Left renal cortex interstitium (tissue), 4 donors: ENCODE data around the gene MYMK. TPM values are rescaled to one million over a fixed set of nuclear protein-coding genes. Genes with fewer than 3 reads are reported as not detected.

Experiments
- DNase-seq, 4 donors: peaks; one replicate each; pipeline ENCODE4 v3.0.0-alpha.2; 2013; ENCODE audit warnings: low read depth in 4 of 4, low spot score in 2 of 4, missing footprints in 1 of 4
- polyA plus RNA-seq, 4 donors: library from polyadenylated mRNA; unstranded; fragments of 120-200 nt; gene quantifications; one replicate each; pipeline ENCODE4 v1.2.1, GENCODE V29; 2013; ENCODE audit not compliant: insufficient read length in 4 of 4

The MYMK gene
- polyA plus RNA-seq, 4 donors = not detected

DNA sequence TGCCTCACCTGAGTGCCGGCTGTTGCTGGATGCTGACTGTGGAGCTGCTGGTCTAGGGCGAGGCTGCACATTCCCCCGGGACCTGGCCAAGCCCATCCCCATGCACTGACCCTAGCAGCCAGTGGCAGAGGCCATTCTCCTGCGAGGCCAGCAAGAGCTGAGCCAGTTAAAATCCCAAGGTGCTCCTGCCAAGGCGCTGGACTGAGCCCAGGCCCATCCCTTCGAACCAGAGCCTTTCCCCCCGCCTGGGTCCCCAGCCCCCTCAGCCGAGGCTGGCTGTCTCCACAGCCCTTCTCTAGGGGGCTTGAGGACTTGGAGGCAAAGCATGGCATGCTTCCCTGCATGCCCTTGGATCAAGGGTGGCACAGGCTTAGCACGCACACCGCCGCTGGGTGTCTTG, 11.3 kb upstream of the MYMK start:
- no peak for DNase-seq

DNA sequence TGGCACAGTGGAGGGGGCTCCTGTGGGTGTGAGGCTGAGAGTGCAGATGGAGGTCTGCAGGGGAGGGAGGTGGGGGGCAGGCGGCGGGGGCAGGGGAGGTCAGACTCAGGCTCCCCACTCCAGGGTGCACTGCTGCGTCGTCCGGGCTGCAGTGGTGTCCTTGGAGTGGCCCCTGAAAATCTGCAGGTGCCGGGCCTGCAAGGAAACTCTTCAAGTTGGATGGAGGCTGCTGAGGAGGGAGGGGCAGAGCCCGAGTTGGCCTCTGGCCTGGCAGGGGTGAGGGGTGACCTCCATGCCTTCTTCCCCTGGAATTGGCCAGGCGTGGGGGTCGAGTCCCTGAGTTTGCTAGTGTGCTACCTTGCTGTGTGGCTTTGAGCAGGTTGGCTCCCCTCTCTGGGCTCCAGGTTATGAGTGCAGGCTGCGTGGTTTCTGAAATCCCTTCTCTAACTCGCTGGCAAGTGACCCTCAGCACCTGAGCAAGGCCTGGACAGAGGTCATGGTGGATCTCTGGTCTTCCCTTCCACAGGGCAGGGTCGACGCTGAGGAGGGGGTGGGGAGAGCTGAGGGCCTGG, 10.6 kb upstream of the MYMK start:
- DNase-seq = no peak

DNA sequence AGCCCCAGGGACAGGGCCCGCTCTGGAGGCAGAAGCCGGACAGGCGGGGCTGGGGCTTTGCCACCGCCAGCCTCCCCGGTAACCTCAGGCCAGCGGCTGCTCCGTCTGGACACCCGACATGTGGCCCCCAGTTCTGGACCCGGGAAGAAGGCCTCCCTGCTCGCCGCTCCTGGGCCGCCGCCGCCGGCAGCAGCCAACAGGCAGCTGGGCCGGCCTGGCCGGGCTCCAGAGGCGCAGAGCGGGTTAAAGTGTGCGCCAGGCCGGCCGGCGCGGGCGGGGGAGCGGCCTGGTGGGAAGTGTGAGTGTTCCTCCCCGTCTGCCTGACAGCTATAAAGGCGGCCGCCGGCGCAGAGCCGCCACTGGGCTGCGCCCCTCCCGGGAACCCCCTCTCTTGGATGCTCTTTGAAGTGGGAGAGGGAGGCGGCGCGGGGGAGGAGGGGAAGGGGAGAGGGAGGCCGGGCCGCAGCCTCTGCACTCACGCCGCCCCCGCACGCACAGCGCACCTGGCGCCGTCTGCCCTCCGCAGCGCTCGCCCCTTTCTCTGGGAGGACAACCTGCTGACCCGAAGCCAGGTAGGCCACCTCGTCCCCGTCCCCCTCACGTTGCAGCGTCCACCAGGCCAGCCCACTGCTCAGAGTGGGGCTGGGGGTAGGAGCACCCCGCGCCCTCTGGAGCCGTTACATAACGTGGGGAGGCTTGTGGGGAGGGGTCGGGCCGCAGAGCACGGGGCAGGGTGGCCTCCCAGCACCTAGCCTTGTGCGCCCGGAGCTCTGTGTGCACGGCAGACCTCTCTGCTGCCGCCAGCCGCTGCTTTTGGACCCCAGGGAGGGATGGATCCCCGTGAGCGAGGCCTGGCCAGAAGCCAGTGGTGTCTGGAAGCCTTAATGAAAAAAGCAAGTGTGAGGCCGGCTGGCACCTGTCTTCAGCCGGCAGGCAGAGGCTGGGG, 9.9 kb upstream of the MYMK start, which contains the start of gene ADAMTSL2:
Gene ADAMTSL2, plus strand, starts transcription at position 359 of the 946 bp plus-strand sequence. CDS start 2,009 bp downstream, outside the sequence.
- DNase-seq = peak in 3 of 4 donors; percentile 67 to 74 (median 69)

DNA sequence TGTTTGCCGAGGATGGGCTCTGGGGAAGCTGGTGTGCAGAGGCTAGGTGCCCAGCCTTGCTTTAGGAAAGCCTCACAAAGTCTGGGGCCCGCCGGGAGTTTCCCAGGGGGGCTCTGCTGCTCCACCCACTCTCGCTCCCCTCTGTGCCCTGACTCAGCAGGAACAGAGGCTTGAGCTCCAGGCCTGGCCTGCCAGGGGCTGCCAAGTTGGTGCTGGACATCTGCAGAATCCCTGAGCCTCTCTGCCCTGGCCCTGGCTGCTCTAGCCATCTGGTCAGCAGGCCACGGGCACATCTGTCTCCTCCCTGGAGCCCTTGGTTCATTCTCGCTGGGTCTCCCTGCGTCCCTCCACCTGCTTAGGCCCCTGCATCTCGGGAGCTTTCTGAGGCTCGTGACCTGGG, 9.1 kb upstream of the MYMK start:
- DNase-seq = no peak

DNA sequence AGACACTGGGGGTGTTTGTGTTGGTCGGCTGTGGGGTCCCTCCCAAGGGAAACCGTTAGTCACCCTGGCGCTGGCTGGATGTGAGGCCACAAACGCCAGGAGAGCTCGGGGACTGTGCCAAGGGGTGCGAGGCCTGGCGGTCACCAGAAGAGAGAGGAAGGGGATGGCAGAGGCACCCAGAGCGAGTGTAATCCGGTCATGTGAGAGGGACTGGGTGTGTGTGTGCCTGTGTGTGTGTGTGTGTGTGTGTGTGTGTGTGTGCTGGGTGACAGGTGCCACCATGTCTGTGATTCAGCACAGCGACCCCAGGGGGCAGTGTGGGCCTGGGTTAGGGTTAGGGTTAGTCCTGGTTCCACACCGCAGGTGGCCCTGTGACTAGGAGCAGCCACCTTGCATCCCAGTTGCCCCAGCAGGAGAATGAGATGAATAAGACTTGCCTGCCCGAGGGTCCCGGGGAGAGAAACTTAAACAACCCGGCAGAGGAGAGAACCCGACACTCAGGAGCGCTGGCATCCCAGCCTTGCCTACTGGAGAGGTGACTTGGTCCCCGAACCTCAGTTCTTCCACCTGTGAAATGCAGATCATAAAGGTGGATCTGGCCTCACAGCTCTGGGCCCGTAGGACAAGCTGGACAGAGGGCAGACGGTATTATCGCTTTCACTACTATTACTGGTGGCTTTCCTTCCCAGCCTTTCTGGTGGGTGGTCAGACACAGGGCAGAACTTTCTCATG, 8.3 kb upstream of the MYMK start:
- DNase-seq = no peak

DNA sequence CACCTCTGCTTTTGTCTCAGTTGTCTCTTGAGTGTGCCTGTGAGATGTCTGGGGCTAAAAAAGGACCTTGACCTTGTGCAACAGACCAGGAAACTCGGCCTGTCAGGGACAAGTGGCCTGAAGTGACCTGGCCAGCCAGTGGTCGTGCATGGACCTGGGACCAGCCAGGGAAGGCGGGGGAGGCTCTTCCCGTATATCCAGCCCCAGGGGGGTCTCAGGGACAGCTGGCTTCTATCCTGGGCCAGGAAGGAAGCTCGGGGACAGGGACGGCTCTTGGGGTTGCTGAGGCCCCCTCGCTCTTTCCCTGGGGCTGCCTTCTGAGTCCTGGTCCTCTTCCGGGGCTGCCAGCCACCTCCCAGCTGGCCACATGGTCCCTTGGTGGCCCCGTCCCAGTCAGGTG, 6.5 kb upstream of the MYMK start:
- no peak for DNase-seq

DNA sequence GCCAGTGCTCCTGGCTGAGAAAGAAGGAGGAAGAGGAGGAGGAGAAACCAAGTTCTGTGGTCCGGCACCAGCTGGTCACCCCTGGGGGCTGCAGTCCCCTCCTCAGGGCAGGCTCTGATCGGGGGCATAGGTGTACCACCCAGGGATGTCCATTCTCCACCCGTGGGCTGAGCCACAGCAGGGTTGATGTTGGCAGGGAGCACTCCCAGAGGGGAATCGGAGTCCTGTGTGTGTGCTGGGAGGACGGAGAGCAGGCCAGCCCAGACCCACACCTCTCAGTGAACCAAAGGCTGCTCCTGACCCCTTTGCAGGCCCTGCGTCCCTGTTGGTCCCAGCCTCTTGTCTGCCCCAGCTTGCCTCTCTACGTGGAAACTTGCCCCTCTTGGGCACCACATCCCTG, 5.1 kb upstream of the MYMK start:
- no peak for DNase-seq

DNA sequence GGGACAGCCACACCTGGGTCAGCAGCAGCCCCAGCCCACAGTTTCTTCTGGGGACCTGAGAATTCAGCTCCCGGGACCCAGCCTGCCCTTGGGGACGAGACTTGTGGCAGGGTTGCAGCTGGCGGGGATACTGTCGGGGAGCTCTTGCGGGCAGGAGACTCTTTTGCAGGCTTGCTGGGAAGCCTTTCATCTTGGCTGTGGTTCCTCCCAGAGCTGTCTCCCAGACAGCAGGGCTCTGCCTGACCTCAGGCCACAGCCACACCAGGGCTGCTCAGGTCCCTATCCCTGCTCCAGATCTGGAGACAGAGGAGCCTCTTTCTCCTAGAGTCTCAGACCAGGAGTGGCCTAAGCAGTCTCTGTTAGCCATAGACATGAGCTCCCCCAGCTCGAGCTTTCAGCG, 4.7 kb upstream of the MYMK start:
- DNase-seq = no peak

DNA sequence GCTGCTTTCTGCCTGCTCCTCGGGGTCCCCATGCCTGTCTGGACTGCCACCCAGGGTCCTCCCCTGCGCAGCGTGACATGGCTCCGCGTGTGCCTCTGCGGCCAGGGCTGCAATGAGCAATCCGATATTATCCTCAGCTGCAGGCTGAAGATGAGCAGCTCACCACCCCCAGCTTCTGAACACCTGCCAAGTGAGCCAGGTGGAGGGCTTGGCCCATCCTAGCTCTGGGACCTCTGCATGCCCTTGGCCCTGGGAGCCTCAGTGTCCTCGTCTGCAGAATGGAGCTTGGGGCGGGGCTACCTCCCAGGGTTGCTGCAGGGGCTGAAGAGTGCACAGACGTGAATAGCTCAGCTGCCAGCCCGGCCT, 4.1 kb upstream of the MYMK start:
- no peak for DNase-seq

DNA sequence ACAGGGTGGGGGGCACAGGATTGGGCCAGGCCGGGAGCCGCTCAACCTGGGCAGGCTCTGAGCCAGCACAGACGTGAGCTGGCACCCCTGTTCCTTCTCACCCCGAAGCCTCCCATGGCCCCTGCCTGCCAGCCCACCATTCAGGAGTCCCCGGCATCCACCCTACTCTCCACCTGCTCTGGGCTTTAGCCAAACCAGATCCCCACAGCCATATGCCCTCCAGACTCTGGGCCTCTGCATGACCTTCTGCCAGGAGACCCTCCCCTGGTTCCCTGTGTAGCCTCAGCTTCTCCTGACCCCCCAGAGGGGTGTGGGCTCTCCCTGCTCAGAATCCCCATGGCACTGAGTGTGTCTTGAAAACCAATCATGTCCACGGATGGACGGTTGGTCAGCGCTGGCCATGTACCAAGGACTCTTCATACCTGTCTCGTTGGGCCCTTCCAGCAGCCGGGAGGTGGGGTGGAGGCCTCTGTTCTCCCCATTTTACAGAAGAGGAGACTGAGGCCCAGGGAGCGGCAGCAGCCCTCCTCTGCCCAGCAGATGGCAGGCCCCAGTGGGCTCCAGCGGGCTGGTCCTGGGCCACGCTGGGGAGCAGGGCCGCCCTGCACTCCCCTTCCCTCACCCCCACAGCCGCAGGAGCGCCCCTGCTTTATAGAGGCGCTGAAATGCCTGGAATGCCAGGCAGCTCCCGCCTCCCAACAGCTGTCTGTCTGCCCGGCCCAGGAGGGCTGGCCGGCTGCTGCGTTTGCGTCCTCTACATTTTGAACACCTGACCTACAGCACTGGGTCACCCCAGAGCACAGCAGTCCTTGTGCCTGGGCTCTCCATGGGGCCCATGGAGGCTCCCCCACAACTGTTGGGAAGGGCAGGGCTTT, 3.5 kb upstream of the MYMK start:
- no peak for DNase-seq

DNA sequence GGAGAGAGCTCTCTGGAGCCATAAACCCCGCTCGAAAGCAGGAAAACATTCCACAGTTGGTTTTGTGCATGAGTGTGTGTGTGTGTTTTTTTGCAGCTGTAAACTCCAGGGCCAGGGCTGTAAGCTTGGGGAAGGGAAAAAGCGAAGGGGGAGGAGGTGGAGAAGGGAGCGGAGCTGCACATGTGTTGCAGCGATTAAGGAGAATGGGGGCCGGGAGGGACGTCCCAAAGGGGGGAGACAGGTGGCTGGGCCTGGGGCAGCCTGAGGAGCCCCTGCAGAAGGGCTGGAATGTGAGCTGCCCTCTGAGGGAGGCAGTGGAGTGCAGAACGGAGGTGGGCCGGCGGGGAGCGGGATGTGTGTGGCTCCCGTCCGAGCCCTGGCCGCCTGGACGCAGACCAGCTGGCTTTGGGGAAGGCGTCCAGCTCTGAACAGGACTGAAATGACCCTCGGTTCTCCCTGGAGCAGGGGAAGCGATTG, 2.7 kb upstream of the MYMK start:
- DNase-seq = peak in 1 of 4 donors; percentile 58

DNA sequence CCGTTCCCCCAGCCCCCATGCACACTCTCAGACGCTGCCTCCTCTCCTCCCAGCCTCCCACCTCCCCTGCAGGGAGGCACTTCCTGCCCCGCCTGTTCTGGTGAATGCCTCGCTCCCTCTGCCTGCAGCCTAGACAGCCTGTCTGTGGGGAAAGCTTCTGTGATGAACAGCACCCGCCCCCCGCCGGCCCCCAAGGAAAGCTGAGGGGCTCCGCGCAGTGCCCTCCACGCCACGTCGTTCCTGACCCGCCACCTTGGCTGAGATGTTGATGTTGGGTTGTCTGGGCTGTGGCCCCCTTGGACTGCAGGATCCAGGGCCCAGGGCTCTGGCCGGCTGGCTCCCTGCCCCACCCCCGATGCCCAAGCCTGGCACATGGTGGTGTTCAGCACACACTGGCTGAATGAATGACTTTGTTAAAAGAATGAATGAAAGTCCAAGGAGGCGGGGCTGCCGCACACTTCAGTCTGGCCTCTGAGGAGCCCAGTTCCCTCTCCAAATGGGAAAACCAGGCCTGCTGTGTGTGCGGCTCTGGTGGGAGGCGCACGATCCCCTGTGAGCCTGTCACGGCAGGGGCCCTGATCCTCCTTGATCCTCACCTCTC, 2.1 kb upstream of the MYMK start:
- DNase-seq = no peak

DNA sequence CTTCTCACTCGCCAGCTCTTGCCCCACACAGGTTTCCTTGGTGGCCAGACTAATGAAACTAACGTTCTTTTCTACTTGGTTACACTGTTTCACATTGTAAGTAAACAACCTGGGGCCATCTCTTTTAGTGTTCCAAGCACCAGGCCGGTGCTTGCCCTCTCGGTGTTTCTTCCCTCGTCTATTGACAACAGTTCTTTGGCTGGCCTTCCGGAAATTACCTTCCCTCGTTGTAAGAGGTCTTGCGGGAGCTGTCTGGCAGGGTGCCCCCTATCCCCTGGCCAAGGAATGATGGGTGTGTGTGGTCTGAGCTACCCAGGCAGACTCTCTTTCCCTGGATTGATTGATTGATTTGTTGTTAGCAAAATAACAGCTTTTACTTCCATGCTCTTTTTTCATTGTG, 918 bp upstream of the MYMK start:
- no peak for DNase-seq

DNA sequence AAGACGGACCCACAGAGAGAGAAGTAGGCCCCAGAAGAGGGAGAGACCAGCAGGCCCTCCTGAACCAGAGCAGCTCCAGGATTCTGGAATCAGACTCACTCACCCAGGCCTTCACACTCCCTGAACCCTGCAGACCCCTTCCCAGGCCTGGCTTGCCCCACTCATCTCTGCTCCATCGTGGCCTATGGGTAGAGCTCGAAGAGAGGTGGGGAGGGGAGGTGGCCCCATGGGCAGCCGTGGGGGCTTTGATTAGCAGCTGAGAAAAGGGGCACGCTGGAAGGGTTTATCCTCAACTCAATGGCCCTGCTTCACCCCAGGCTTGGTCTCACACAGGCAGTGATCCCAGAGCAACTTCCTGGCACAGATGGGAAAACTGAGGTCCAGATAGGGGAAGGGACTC, 613 bp downstream of the MYMK start:
- no peak for DNase-seq

DNA sequence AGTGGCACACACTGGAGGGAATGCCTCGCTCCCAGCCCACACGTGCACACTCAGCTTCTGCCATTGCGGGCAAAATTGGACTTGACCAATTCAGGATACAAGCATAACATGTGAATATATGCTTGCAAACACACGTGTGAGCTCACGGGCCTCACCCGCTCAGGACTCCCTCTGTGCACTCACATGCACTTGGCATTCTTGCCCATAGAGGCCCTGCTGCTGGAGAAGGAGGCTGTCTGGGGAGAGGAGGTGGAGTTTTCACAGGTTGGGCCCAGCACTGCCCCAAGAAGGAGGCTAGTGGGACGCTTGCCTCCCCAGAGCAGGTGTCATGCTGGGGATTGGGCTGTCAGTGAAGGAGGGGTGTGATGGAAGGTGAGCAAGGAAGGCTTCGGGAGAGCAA, 1.7 kb downstream of the MYMK start:
- DNase-seq = no peak

DNA sequence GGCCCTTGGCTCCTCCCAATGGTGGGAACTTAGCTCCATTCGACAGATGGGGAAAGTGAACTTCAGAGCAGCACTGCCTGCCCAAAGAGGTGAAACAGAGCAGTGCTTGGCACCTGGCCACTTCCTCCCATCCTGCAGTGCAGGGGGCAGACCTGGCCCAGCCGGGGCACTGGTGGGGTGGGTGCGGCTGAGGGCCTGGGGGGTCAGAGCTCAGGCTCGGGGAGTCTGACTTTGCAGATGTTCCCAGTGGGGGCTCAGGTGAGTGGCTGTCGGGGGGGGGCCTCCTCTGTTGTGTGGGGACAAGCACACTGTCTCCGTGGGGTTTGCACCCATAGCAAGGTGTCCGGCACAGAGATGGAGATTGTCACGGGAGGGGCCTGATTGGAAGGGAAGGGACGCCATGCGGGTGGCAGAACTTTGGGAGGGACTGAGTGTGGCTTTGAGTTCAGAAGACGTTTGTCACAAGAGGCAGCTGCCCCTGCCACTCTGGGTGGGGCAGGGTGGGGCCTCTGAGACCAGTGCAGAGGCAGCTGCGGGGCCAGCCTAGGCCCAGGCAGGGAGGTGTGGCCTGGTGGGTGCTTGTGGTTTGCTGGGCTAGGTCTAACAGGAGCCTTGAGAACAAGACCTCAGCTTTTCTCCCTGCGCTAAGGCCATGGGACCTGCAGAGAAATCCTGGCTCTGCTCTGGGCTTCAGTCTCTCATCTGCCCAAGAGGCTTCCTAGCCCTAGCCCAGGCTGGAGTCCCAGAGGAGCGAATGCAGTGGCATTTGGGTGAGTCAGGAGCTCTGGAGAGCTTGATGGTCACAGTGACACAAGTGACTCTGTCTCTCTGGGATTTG, 2.5 kb downstream of the MYMK start:
- no peak for DNase-seq

DNA sequence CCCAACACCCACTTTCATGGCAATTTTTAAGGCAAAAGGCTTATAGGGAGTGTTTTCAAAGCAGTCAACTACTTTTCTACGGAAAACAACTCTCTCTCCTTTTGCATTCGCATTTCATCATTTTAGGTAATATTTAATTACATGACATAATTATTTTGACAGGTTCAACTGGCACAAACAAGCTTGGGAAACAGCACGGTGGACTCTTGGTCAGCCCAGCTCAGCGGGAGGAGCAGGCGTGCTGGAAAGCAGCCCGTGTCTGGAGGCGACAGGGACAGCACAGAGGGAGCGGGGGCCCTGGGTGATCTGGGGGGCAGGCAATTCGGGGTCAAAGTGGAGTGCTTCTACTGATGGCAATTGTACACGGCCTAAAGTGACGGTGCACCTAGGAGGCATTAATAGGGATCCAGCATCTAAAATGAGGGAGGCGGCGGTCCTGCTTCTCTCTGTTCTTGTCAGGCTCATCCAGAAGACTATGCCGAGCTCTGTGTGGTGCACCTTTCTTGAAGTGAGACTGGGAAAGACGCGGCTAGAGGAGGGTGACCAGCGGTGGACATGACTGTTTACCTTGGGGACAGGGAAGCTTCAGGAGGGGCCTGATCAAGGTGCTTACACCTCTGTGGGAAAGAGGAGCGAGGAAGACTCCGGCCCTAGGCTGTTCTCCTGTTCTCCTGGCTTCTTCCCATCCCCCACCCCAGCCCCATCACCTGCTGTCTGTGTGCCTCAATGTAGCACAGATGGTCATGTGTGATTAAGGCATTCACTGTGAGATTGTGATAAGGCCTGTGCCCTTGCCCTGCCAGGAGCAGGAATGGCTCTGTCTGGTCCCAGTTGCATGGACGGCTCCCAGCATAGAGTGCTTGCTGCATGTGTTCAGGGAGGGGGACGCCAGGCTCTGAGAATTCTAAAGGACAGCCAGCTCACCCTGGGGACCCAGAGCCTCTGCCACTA, 3.4 kb downstream of the MYMK start:
- no peak for DNase-seq
